DND-41 (cell line): ENCODE measurements around the gene GK.

Experiments
- CTCF ChIP-seq: IDR thresholded peaks from 2 replicates; pipeline ENCODE4 v1.5.1; 2012; ENCODE audit warnings: borderline replicate concordance, low read length, moderate library complexity, mild to moderate bottlenecking; ENCODE audit not compliant: poor library complexity, severe bottlenecking; ENCODE audit errors: extremely low read depth
- EZH2 ChIP-seq: IDR thresholded peaks from 3 replicates; pipeline ENCODE4 v1.6.1; 2012; ENCODE audit warnings: borderline replicate concordance, low read depth, mild to moderate bottlenecking, moderate library complexity, low read length, inconsistent platforms; ENCODE audit not compliant: severe bottlenecking

GRCh38 chrX:30637874-30638815 lies 15.1 kb upstream of the GK start:
- TF ChIP-seq CTCF (no peak), EZH2 (no peak)
